ENCODE measurements around the gene KCNH2.
A peak's percentile ranks its signal among the peaks of the same experiment; 100 is the strongest.

KCNH2 gene

DNA sequence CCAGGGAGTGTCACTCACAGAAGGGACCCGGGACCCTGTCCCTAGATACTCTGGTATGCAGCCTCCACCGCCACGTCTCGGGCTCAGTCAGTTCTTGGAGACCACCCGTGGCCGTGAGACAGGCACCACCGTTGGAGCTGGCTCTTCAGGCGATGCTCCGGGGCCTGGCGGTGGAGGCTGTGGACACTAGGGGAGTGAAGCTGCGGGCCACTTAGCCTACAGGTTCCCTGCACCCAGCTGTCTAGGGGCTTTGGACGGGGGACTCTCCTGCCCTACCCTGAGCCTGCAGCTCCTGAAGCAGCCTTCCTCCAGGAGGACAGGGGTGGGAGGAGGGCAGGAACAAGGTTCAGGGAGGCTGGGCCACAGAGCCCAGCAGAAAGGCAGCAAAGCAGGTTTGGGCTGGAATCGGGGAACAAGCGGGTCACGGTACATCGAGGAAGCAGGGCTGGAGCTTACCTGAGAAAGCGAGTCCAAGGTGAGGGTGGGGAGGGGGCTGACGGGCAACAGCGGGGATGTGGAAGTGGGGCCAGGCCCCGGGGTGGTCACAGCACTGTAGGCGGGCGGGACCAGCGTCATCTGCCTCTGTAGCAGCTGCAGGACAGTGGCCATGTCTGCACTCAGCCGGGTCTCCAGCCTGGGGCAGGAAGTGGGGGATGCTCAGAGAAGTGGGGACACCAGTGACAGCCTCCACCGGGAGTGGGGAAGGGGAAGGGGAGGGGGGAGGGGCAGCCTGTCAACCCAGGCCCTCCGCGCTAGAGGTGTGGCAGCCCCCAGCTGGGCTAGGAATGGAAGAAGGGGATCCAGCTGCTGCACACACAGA is 31.5 kb downstream of the KCNH2 start:
- DNase-seq, result no peak

- no peak for DNase-seq
Observed at GRCh38 chr7:150945853-150946420, 32.2 kb downstream of the KCNH2 start.

- DNase-seq, result no peak
Observed at GRCh38 chr7:150945171-150945852, 32.8 kb downstream of the KCNH2 start.

- DNase-seq, result no peak
Observed at GRCh38 chr7:150944066-150945042, 33.8 kb downstream of the KCNH2 start.

DNA sequence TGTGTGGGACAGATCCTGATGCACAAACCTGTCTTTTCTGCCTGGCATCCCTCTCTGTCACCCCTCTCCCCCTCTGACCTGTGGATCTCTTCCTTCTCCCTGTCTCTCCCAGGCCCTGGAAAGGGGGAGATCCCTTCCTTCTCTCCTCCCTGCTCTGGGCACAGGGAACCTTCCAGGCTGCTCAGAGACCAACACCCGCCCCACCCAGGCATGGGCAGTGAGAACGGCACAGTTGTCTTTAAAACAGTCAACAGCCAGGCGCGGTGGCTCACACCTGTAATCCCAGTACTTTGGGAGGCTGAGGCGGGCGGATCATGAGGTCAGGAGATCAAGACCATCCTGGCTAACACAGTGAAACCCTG is 34.7 kb downstream of the KCNH2 start:
- DNase-seq, result no peak

DNA sequence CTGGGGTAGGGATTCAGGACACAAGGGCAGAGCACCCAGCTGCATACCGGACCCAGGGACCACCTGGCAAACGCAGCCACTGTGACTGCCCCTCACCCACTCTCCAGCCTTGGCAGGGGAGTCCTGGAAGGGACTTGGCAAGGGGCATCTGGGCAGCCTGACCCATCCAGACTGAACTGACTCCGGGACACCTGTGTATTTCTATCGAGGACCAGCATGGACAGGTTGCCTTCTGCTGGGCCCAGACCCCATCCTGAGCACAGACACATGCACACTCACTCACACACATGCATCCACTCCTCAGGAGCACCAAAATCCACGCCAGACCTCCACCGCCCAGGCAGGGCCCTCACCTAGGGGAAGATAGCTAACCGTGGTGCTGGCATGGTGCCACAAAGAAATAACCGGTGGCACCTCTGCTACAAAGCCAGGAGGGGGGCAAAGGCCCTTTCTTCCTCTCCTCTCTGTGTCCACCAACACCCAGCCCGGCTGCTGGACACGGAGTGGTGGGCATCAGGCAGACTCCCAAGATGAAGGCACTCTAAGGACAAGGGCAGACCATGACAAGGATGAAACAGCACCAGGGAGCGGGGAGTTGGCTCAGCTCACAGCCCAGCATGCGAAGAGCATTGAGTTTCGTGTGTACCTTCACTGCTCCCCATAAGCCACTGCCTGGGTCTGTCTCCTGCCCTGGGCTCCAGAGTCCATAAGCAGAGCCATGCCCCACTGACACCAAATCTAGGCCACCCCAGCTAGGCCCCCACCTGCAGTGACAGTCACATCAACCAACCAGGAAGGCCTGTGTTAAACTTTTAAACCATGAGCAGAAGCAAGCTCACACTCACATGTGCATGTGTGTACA is 35.3 kb downstream of the KCNH2 start:
- DNase-seq, result no peak

GRCh38 chr7:150942001-150942590 is 36.0 kb downstream of the KCNH2 start:
- no peak for DNase-seq

GRCh38 chr7:150941351-150942000 is 36.6 kb downstream of the KCNH2 start:
- DNase-seq, result no peak

GRCh38 chr7:150940431-150941102 is 37.6 kb downstream of the KCNH2 start:
- peak; percentile 82 for DNase-seq

GRCh38 chr7:150939466-150939865 is 38.7 kb downstream of the KCNH2 start:
- DNase-seq, result no peak

GRCh38 chr7:150939052-150939451 is 39.1 kb downstream of the KCNH2 start:
- DNase-seq, result no peak

DNA sequence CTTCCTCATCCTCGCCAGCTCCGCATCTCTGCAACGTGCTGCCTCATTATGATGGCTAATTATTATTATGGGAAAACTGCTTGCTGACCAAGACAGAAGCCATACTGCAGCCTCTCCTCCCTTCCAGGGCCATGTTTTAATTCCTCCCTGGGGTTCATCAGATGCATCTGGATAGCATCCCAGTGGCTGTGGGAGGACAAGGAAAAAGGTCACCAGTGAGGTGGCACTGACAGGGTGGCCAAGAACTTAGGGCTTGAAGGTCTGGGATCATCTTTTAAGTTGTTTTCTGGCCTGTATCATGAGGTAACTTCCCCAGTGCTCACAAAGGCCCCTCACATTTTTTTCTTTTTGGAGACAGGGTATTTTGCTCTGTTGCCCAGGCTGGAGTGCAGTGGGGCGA is 39.6 kb downstream of the KCNH2 start:
- no peak for DNase-seq

DNA sequence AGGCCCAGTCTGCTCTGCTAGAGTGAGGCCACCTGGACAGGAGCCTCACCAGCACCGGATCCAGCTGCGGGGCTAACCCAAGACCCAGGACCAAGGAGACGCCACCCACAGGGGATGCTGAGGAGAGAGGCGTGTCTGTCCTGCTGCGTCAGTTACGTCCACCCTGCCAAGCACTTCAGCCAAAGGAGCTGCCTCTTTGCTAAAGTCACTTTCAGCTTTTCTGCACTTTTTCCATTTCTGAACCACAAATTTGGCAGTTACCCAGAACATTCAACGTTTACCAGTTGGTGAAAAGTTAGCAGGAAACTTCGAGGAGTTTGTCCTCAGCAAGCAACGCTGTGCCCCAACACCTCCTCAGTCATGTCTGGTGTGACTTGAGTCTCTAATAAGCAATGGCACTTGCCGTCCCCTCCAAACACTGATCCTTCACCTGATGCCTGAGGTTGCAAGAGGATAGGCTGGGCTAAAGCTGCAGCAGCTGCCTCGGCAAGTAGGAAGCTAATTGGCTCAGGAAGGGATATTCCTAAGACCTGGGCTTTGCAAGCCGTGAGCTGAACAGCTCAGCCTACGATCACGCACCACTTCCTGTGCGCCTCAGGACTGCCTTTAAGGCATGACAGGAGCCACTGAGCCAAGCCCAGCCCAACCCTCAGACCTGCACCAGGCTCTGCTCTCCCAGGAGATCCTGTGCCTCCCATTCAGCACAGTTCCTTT is 40.1 kb downstream of the KCNH2 start:
- no peak for DNase-seq

GRCh38 chr7:150936018-150936417 is 42.1 kb downstream of the KCNH2 start:
- no peak for DNase-seq

- DNase-seq, result no peak
Observed at GRCh38 chr7:150935149-150935548, 43.0 kb downstream of the KCNH2 start.

GRCh38 chr7:150934045-150934766 is 43.9 kb downstream of the KCNH2 start:
- peak; percentile 41 for DNase-seq

DNA sequence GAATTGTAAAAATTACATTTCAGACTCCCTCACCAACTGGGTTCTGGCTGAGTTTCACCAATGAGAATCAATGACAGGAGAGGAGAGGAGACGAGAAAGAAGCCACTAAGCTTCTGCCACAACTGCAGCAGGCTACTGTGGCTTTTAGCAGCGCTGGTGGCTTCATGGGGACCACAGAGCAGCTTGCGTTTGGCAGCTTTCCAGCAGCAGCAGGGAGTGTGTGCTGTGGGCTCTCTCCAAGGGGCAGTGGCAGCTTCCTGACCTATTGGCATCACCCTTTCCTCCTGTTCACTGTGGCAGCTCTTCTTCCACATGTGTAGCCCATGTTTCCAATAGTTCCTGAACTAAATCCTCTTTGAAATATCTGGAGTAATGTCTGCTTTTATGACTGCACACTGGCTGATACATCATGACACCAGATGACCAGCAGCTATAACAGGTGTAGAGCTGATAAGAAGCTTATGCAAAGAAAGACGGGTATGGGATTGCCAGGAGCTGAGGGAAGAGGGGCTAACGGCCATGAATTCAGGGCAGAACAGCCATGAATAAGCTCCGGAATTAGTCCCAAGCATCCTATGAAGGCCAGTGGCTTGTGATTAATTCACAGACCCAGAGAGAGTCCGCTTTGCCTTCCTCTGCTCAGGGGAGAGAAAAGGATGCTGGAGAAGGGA is 46.8 kb downstream of the KCNH2 start:
- DNase-seq, result peak; percentile 68

- no peak for DNase-seq
Observed at GRCh38 chr7:150928541-150928940, 49.6 kb downstream of the KCNH2 start.

Data from NCI-H1092 (cell line).